ENCODE measurements around the gene PLCXD1. TPM values are rescaled to one million over a fixed set of nuclear protein-coding genes. Genes with fewer than 3 reads are reported as not detected.

PLCXD1 gene
- total and polyA plus RNA-seq, 9 of the 15 experiments (the other 6 are each of a cell fraction or from before 2014, with no cell fraction given), result 6.0 to 60.2 (median 39.5) TPM

- peaks cover 6 to 16% of the 10 kb centered on the region in 2 experiments for H3K4me1 ChIP-seq (replicated peaks in 1 of 2; ENCODE audit: control insufficient read depth in 2 of 2, insufficient read depth in 2 of 2, low read length in 2 of 2)
- TF ChIP-seq ZNF75A (CRISPR knock-in tag; IDR thresholded peaks at IDR 0.05) (no peak), PTBP1 (IDR thresholded peaks at IDR 0.05; ENCODE audit: low read depth, low read length) (no peak), MTF1 (CRISPR knock-in tag; IDR thresholded peaks at IDR 0.05; ENCODE audit: borderline replicate concordance) (no peak), MEF2A (IDR thresholded peaks at IDR 0.05; ENCODE audit: control insufficient read depth, low read depth, low read length) (no peak), EP400 (IDR thresholded peaks at IDR 0.05) (no peak), MCM5 (IDR thresholded peaks at IDR 0.05; ENCODE audit: low read depth) (no peak), NEUROD1 (IDR thresholded peaks at IDR 0.05; ENCODE audit: borderline replicate concordance, low read depth, low read length, partially characterized antibody) (no peak), CBFA2T3 (IDR thresholded peaks at IDR 0.05) (no peak), PHB2 (IDR thresholded peaks at IDR 0.05; ENCODE audit: low read depth) (no peak), ETV1 (tag; conservative IDR thresholded peaks at IDR 0.05; ENCODE audit: low read depth) (no peak), ZNF589 (CRISPR knock-in tag; IDR thresholded peaks at IDR 0.05; ENCODE audit: low read depth) (no peak), CAMTA2 (CRISPR knock-in tag; conservative IDR thresholded peaks at IDR 0.05) (no peak)
- TF ChIP-seq, protein P1, sequence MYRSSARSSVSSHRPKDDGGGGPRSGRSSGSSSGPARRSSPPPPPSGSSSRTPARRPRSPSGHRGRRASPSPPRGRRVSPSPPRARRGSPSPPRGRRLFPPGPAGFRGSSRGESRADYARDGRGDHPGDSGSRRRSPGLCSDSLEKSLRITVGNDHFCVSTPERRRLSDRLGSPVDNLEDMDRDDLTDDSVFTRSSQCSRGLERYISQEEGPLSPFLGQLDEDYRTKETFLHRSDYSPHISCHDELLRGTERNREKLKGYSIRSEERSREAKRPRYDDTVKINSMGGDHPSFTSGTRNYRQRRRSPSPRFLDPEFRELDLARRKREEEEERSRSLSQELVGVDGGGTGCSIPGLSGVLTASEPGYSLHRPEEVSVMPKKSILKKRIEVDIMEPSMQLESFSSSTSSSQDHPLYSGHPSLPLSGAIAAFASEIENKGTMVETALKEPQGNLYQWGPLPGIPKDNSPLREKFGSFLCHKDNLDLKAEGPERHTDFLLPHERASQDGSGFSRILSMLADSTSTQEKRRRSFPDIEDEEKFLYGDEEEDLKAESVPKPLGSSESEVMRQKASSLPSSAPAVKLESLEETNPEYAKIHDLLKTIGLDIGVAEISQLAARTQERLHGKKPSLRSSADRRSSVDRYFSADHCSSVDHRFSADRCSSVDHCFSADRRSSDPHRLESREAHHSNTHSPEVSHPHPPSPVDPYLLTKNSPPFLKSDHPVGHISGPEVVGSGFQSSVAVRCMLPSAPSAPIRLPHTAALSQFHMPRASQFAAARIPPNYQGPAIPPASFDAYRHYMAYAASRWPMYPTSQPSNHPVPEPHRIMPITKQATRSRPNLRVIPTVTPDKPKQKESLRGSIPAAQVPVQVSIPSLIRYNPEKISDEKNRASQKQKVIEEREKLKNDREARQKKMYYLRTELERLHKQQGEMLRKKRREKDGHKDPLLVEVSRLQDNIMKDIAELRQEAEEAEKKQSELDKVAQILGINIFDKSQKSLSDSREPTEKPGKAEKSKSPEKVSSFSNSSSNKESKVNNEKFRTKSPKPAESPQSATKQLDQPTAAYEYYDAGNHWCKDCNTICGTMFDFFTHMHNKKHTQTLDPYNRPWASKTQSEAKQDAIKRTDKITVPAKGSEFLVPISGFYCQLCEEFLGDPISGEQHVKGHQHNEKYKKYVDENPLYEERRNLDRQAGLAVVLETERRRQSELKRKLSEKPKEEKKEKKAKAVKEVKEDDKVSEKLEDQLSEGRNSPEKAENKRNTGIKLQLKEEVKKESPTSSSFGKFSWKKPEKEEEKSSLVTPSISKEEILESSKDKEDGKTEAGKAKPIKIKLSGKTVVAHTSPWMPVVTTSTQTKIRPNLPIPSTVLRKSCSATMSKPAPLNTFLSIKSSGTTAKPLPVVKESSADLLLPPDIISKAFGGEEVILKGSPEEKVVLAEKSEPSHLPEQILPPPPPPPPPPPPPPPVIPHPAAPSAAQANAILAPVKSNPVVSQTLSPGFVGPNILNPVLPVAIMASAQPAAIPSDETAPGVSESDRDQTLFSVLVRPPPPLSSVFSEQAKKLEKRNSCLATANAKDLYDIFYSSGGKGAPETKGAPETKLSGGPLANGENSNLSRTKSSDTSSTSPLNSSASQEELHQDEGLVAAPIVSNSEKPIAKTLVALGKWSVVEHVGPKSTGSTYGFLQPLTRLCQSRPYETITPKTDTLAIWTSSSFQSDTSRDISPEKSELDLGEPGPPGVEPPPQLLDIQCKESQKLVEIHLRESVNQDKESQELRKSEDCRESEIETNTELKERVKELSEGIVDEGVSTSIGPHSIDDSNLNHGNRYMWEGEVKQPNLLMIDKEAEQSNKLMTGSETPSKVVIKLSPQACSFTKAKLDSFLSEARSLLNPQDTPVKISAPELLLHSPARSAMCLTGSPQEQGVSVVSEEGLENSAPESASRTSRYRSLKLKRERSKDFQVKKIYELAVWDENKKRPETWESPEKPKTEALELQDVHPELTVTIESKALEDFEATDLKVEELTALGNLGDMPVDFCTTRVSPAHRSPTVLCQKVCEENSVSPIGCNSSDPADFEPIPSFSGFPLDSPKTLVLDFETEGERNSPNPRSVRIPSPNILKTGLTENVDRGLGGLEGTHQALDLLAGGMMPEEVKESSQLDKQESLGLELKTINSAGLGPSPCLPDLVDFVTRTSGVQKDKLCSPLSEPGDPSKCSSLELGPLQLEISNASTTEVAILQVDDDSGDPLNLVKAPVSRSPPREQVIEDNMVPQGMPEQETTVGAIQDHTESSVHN (IDR thresholded peaks at IDR 0.05; ENCODE audit: borderline replicate concordance in 1 of 2, low read depth in 1 of 2), result no peak
- TF ChIP-seq, protein P2, sequence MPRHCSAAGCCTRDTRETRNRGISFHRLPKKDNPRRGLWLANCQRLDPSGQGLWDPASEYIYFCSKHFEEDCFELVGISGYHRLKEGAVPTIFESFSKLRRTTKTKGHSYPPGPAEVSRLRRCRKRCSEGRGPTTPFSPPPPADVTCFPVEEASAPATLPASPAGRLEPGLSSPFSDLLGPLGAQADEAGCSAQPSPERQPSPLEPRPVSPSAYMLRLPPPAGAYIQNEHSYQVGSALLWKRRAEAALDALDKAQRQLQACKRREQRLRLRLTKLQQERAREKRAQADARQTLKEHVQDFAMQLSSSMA (CRISPR knock-in tag; IDR thresholded peaks at IDR 0.05), result no peak
Measured at GRCh38 chrX:255923-256331, 25.3 kb upstream of the PLCXD1 start.

More at GRCh38 chrX:255923-256331, 25.3 kb upstream of the PLCXD1 start:
- intact Hi-C loops (cut with micrococcal nuclease) (no loop called here), in situ Hi-C loops (cut with MboI) (no loop called here)
- WGBS (ENCODE audit: insufficient coverage, low coverage, missing lambda C conversion rate), result 53% methylated on average over 16 of the region's 28 CpGs
- Histone ChIP-seq H3K4me2 (ENCODE audit: insufficient read depth, low read length) (no peak overlapping the region), H2AFZ (ENCODE audit: low read depth, low read length) (no peak overlapping the region), H3K27ac (ENCODE audit: extremely low read depth, low read depth, low read length) (no peak overlapping the region), H3K9me1 (ENCODE audit: control insufficient read depth, insufficient read depth, low read length) (no peaks in the 10 kb centered on the region), H4K20me1 (replicated peaks; ENCODE audit: control insufficient read depth, insufficient read depth, low read length) (no peaks in the 10 kb centered on the region), H3K9ac (ENCODE audit: insufficient read depth in 1 of 2, low read depth in 2 of 2, low read length in 2 of 2) (no peak overlapping the region), H3K9me3 (replicated peaks; ENCODE audit: control insufficient read depth, insufficient read depth, low read depth, low read length) (no peaks in the 10 kb centered on the region), H3K36me3 (ENCODE audit: control insufficient read depth, insufficient read depth, low read length) (no peaks in the 10 kb centered on the region), H3K27me3 (ENCODE audit: control insufficient read depth in 2 of 2, insufficient read depth in 2 of 2, low read length in 2 of 2) (no peaks in the 10 kb centered on the region; a peak in 2 of 5 replicates), H3K79me2 (ENCODE audit: control insufficient read depth, insufficient read depth, low read length) (no peaks in the 10 kb centered on the region), H3K4me3 (no peak overlapping the region)
- no peak for ATAC-seq
- BruUV-seq (replicated peaks), result no TSS peak
- DNase-seq (ENCODE audit: extremely low read depth in 1 of 4, low spot score in 3 of 4), result no peak
- POLR2A ChIA-PET, result no interaction called here
- CTCF ChIA-PET (ENCODE audit: low intra/inter-chr PET ratio), result no interaction called here
- FAIRE-seq, result no peak
